Measurements from ENCODE around the gene EEF2K. TPM values are rescaled to one million over a fixed set of nuclear protein-coding genes. Genes with fewer than 3 reads are reported as not detected.

EEF2K gene
- total RNA-seq, 1 experiment from 2014 or later, result 31.0 TPM

- TF ChIP-seq ZNF274 (IDR thresholded peaks at IDR 0.05; ENCODE audit: low read depth, low read length), result no peak
- no peak for TF ChIP-seq ZFX (IDR thresholded peaks at IDR 0.05)
- TF ChIP-seq YY1 (IDR thresholded peaks at IDR 0.05; ENCODE audit: extremely low read depth, insufficient replicate concordance, low read depth, low read length), result no peak
- no peak for TF ChIP-seq FOSL1 (IDR thresholded peaks at IDR 0.05; ENCODE audit: low read depth)
- no peak for TF ChIP-seq SRF (IDR thresholded peaks at IDR 0.05; ENCODE audit: low read depth)
These were observed 72.6 kb downstream of the EEF2K start (continued) for GRCh38 chr16:22278441-22279230.

DNA sequence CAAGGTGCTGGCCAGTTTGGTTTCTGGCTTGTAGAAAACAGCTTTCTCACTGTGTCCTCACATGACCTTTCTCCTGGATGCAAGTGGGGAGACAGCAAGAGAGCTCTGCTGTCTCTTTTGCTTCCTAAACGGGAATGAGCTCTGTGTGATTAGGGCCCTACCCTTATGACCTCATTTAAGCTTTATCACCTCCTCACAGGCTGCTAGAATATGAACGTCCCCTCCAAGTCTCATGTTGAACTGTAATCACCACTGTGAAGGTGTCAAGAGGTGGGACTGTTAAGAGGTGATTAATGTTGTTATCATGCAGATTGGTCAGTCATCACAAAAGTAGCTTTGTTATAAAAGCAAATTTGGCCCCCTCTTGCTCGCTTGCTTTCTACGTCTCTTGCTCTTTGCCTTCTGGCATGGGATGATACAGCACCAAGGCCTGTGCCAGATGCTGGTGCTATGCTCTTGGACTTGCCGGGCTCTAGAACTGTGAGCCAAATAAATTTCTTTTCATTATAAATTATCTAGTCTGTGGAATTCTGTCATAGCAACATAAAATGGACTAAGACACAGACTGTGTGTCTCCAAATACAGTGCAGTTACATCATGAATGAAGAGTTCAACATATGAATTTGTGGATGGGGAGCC is 76.3 kb downstream of the EEF2K start:
- Histone ChIP-seq H3K4me3 (replicated peaks in 1 of 2; ENCODE audit: low read depth in 1 of 2, low read length in 2 of 2) (no peak overlapping the region), H3K4me1 (ENCODE audit: control insufficient read depth in 1 of 2, insufficient read depth in 2 of 2, low read length in 2 of 2) (no peaks in the 10 kb centered on the region), H3K79me2 (ENCODE audit: insufficient read depth, low read length) (no peaks in the 10 kb centered on the region), H3K9ac (ENCODE audit: low read length) (no peak overlapping the region), H3K27me3 (ENCODE audit: insufficient read depth, low read length) (no peaks in the 10 kb centered on the region), H2AFZ (ENCODE audit: low read depth, low read length, poor library complexity, severe bottlenecking) (no peak overlapping the region), H4K20me1 (ENCODE audit: insufficient read depth) (no peaks in the 10 kb centered on the region), H3K36me3 (ENCODE audit: control insufficient read depth in 1 of 2, insufficient read depth in 2 of 2, low read length in 2 of 2) (peaks cover 7 to 28% of the 10 kb centered on the region in 2 experiments), H3K9me2 (ENCODE audit: insufficient read depth) (no peaks in the 10 kb centered on the region), H3K27ac (ENCODE audit: low read depth, low read length) (no peak overlapping the region), H3K4me2 (ENCODE audit: low read length) (no peak overlapping the region), H3K9me3 (ENCODE audit: control insufficient read depth in 1 of 2, insufficient read depth in 1 of 2, low read depth in 1 of 2, low read length in 2 of 2) (no peaks in the 10 kb centered on the region)
- TF ChIP-seq EGR1 (IDR thresholded peaks at IDR 0.05; ENCODE audit: low read depth), result no peak
- no peak for TF ChIP-seq ELF1 (IDR thresholded peaks at IDR 0.05; ENCODE audit: borderline replicate concordance, low read depth)
- TF ChIP-seq ZFX (IDR thresholded peaks at IDR 0.05), result no peak
- no peak for TF ChIP-seq SP1 (IDR thresholded peaks at IDR 0.05; ENCODE audit: low read depth)
- no peak for TF ChIP-seq CEBPB (IDR thresholded peaks at IDR 0.05; ENCODE audit: low read depth)
- TF ChIP-seq YY1 (IDR thresholded peaks at IDR 0.05; ENCODE audit: extremely low read depth, insufficient replicate concordance, low read depth, low read length), result no peak
- TF ChIP-seq, protein P1, sequence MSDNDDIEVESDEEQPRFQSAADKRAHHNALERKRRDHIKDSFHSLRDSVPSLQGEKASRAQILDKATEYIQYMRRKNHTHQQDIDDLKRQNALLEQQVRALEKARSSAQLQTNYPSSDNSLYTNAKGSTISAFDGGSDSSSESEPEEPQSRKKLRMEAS (IDR thresholded peaks at IDR 0.05), result no peak
- no peak for TF ChIP-seq TCF7L2 (IDR thresholded peaks at IDR 0.05; ENCODE audit: borderline replicate concordance, extremely low read depth, insufficient read depth, insufficient read length)
- TF ChIP-seq REST (IDR thresholded peaks at IDR 0.05; ENCODE audit: low read depth), result no peak
- TF ChIP-seq JUND (IDR thresholded peaks at IDR 0.05), result no peak
- CTCF ChIA-PET, result no interaction called here
- RAD21 ChIA-PET (ENCODE audit: low non-redundant PET in 1 of 2, low total read pairs in 2 of 2, uncharacterized antibody in 2 of 2, unreplicated experiment in 2 of 2), result no interaction called here
- POLR2A ChIA-PET, result no interaction called here
- DNase-seq (ENCODE audit: low read depth, low spot score) (no peak), ATAC-seq (no peak)
- BruUV-seq (replicated peaks), result no TSS peak
- intact Hi-C loops (cut with micrococcal nuclease), result no loop called here
